ENCODE measurements around the gene METTL3. TPM values are rescaled to one million over a fixed set of nuclear protein-coding genes. Genes with fewer than 3 reads are reported as not detected.

Gene METTL3
- polyA plus RNA-seq, 3 donors = 9.5 to 116 (median 10.8) TPM

GRCh38 chr14:21557084-21557901, 46.2 kb upstream of the METTL3 start:
- DNase-seq = peak; percentile 65 to 80 (median 72)
- Histone ChIP-seq H3K79me2 (ENCODE audit: insufficient read depth, low read length) (no peaks in the 10 kb centered on the region), H3K36me3 (replicated peaks in 1 of 2; ENCODE audit: control insufficient read depth in 1 of 2, insufficient read depth in 2 of 2, low read length in 2 of 2) (no peaks in the 10 kb centered on the region), H3K27me3 (ENCODE audit: control insufficient read depth in 2 of 2, insufficient read depth in 2 of 2, low read length in 2 of 2) (no peaks in the 10 kb centered on the region), H3K4me2 (replicated peaks; ENCODE audit: extremely low read depth, low read length, poor library complexity, severe bottlenecking) (peak overlapping the region; percentile 64), H3K4me1 (ENCODE audit: control insufficient read depth in 1 of 2, insufficient read depth in 2 of 2, low read length in 2 of 2) (peaks cover 5% of the 10 kb centered on the region in 2 donors), H3K4me3 (replicated peaks in 1 of 3; ENCODE audit: low read depth in 2 of 3, low read length in 3 of 3) (peak overlapping the region; percentile 10 to 60 (median 29)), H3K27ac (ENCODE audit: low read depth in 1 of 2, low read length in 2 of 2) (no peak overlapping the region), H2AFZ (ENCODE audit: insufficient read depth, low read depth, low read length, poor library complexity, severe bottlenecking) (peak overlapping the region; percentile 91), H3K9ac (ENCODE audit: insufficient read depth, low read length, poor library complexity, severe bottlenecking) (no peak overlapping the region), H3K9me3 (replicated peaks in 1 of 2; ENCODE audit: control insufficient read depth in 1 of 2, insufficient read depth in 1 of 2, low read length in 2 of 2) (no peaks in the 10 kb centered on the region), H4K20me1 (ENCODE audit: insufficient read depth, low read length) (no peaks in the 10 kb centered on the region)
- WGBS (ENCODE audit: insufficient coverage) = 67% methylated on average over 3 of the region's 11 CpGs
- peaks cover 5% of the 10 kb centered on the region for H3K4me1 Mint-ChIP-seq
- H3K36me3 Mint-ChIP-seq = no peaks in the 10 kb centered on the region
- intact Hi-C loops (cut with micrococcal nuclease) = loop anchor here (2.0 to 5.0 kb wide), 2 partner anchors 58 to 60 kb away; no protein-coding TSS in a partner anchor
- H3K27me3 Mint-ChIP-seq (ENCODE audit: low read depth in 3 of 3) = peaks cover 0 to 4% (median 3%) of the 10 kb centered on the region in 3 donors
- peak; percentile 82 for TF ChIP-seq CTCF (IDR thresholded peaks at IDR 0.05)
- H3K27ac Mint-ChIP-seq = peak overlapping the region in 2 of 7 donors; percentile 1 to 22
- H3K9me3 Mint-ChIP-seq = no peaks in the 10 kb centered on the region
- peak overlapping the region; percentile 61 to 68 for H3K4me3 Mint-ChIP-seq

- 100% methylated on average over 1 of the region's 5 CpGs for WGBS (ENCODE audit: insufficient coverage)
- DNase-seq = no peak
- Histone ChIP-seq H3K27ac (ENCODE audit: low read depth in 1 of 2, low read length in 2 of 2) (no peak overlapping the region), H3K9me3 (replicated peaks in 1 of 2; ENCODE audit: control insufficient read depth in 1 of 2, insufficient read depth in 1 of 2, low read length in 2 of 2) (no peaks in the 10 kb centered on the region), H3K4me3 (replicated peaks in 1 of 3; ENCODE audit: low read depth in 2 of 3, low read length in 3 of 3) (no peak overlapping the region), H3K4me2 (replicated peaks; ENCODE audit: extremely low read depth, low read length, poor library complexity, severe bottlenecking) (no peak overlapping the region), H3K79me2 (ENCODE audit: insufficient read depth, low read length) (no peaks in the 10 kb centered on the region), H3K36me3 (replicated peaks in 1 of 2; ENCODE audit: control insufficient read depth in 1 of 2, insufficient read depth in 2 of 2, low read length in 2 of 2) (no peaks in the 10 kb centered on the region), H3K4me1 (ENCODE audit: control insufficient read depth in 1 of 2, insufficient read depth in 2 of 2, low read length in 2 of 2) (peaks cover 5% of the 10 kb centered on the region in 2 donors), H3K27me3 (ENCODE audit: control insufficient read depth in 2 of 2, insufficient read depth in 2 of 2, low read length in 2 of 2) (no peaks in the 10 kb centered on the region), H2AFZ (ENCODE audit: insufficient read depth, low read depth, low read length, poor library complexity, severe bottlenecking) (peak overlapping the region; percentile 91), H3K9ac (ENCODE audit: insufficient read depth, low read length, poor library complexity, severe bottlenecking) (no peak overlapping the region), H4K20me1 (ENCODE audit: insufficient read depth, low read length) (no peaks in the 10 kb centered on the region)
- no peaks in the 10 kb centered on the region for H3K9me3 Mint-ChIP-seq
- H3K4me3 Mint-ChIP-seq = no peak overlapping the region
- intact Hi-C loops (cut with micrococcal nuclease) = loop anchor here (2.0 to 5.0 kb wide), 2 partner anchors 58 to 59 kb away; no protein-coding TSS in a partner anchor
- H3K4me1 Mint-ChIP-seq = peaks cover 5% of the 10 kb centered on the region
- no peak for TF ChIP-seq CTCF (IDR thresholded peaks at IDR 0.05)
- H3K27ac Mint-ChIP-seq = no peak overlapping the region
- H3K36me3 Mint-ChIP-seq = no peaks in the 10 kb centered on the region
- H3K27me3 Mint-ChIP-seq (ENCODE audit: low read depth in 3 of 3) = peaks cover 0 to 4% (median 3%) of the 10 kb centered on the region in 3 donors
Measured at GRCh38 chr14:21556378-21557083, 45.4 kb upstream of the METTL3 start.
